22Rv1 (cell line): Measurements from ENCODE around the gene SNX13.

ENCODE experiments used
- H3K27ac ChIP-seq: fragments of 450-650 bp; 2 replicates; pipeline ENCODE4 v1.5.1; 2017
- ZFX ChIP-seq: fragments of 450-650 bp; IDR thresholded peaks from 2 replicates; pipeline ENCODE4 v1.6.1; 2017; ENCODE audit warnings: antibody characterized with exemption, borderline replicate concordance
- TF ChIP-seq, protein P1 (sequence below): fragments of 450-650 bp; IDR thresholded peaks from 2 replicates; pipeline ENCODE4 v1.5.1; 2017; ENCODE audit warnings: mild to moderate bottlenecking

SNX13 gene

GRCh38 chr7:17983221-17984062 is 43.1 kb upstream of the SNX13 start:
- TF ChIP-seq, protein P1, sequence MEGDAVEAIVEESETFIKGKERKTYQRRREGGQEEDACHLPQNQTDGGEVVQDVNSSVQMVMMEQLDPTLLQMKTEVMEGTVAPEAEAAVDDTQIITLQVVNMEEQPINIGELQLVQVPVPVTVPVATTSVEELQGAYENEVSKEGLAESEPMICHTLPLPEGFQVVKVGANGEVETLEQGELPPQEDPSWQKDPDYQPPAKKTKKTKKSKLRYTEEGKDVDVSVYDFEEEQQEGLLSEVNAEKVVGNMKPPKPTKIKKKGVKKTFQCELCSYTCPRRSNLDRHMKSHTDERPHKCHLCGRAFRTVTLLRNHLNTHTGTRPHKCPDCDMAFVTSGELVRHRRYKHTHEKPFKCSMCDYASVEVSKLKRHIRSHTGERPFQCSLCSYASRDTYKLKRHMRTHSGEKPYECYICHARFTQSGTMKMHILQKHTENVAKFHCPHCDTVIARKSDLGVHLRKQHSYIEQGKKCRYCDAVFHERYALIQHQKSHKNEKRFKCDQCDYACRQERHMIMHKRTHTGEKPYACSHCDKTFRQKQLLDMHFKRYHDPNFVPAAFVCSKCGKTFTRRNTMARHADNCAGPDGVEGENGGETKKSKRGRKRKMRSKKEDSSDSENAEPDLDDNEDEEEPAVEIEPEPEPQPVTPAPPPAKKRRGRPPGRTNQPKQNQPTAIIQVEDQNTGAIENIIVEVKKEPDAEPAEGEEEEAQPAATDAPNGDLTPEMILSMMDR: no peak
- no peak for TF ChIP-seq ZFX
- H3K27ac ChIP-seq: no peak overlapping the region

GRCh38 chr7:17976952-17977351 is 36.7 kb upstream of the SNX13 start:
- H3K27ac ChIP-seq: no peak overlapping the region
- no peak for TF ChIP-seq ZFX
- TF ChIP-seq, protein P1: no peak

GRCh38 chr7:17971411-17971810 is 31.1 kb upstream of the SNX13 start:
- no peak for TF ChIP-seq ZFX
- TF ChIP-seq, protein P1: no peak; the same call in 1 of the 2 replicates
- no peak overlapping the region for H3K27ac ChIP-seq

GRCh38 chr7:17968791-17969715 is 28.8 kb upstream of the SNX13 start:
- TF ChIP-seq, protein P1: no peak
- TF ChIP-seq ZFX: no peak
- no peak overlapping the region for H3K27ac ChIP-seq

DNA sequence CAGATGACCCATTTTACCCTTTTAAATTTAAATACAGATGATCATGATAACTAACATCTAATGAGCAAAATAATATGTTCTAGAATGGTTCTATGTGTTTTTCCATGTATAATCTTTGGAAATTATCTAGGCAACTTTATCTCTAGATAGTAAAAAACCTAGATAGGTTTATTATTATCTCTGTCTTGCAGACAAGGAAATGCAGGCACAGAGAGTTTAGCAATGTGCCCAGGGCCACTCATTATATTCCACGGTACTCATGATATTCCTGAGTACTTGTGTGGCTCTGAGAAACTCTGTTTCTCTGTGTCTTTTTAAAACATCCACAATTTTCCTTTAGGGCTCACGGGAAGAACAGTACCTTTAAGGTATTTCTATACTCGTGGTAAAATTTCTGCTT is 26.4 kb upstream of the SNX13 start:
- no peak overlapping the region for H3K27ac ChIP-seq
- TF ChIP-seq ZFX: no peak
- TF ChIP-seq, protein P1: no peak

- no peak overlapping the region for H3K27ac ChIP-seq
- TF ChIP-seq, protein P1: no peak
- no peak for TF ChIP-seq ZFX
Observed at GRCh38 chr7:17965603-17966002, 25.3 kb upstream of the SNX13 start.

DNA sequence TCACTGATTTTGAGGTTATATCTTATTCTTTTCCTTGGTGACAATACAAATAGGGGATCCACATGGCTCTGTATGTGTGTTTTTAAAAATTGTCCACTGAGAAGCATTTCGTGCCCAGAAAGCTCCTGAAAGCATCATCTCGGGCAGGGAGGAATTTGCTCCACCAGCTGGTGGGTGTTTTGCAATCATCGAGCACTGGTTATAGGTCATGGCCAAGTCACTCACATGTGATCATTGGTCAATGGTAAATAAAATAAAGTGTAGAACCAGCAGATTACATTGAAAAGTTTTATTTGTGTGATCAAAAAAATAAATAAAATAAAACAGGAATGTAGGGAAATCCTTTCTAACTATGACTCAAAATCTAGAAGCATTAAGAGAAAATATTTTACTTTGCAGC is 23.0 kb upstream of the SNX13 start:
- no peak overlapping the region for H3K27ac ChIP-seq
- TF ChIP-seq, protein P1: no peak
